GM19397 (cell line): ENCODE data around the gene PRPF38A.
A peak's percentile ranks its signal among the peaks of the same experiment; 100 is the strongest.

Experiments used
- ATAC-seq: cut with Tn5 transposase; IDR thresholded peaks from one replicate; pipeline ENCODE4 v1.9.1; 2021; ENCODE audit warnings: mild to moderate bottlenecking, moderate library complexity; ENCODE audit not compliant: unreplicated experiment

Gene PRPF38A

DNA sequence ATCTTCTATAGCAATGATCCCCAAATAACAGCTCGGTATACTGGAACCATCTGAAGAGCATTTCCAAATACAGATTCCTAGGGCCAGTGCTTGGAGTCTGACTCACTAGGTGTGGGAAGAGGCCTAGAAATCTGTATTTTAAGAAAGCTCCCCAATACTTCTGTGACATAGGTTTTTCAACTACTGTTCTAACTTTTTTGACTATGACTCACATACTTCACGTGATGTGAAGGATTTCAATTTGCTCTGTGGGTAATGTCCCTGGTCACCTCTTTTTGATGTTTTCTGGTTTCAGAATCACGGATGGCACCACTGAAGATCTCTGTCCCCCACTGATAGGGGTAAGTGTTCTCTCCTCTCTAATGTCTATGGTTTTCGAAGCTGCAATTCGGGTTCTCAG is 11.2 kb upstream of the PRPF38A start:
- no peak for ATAC-seq

DNA sequence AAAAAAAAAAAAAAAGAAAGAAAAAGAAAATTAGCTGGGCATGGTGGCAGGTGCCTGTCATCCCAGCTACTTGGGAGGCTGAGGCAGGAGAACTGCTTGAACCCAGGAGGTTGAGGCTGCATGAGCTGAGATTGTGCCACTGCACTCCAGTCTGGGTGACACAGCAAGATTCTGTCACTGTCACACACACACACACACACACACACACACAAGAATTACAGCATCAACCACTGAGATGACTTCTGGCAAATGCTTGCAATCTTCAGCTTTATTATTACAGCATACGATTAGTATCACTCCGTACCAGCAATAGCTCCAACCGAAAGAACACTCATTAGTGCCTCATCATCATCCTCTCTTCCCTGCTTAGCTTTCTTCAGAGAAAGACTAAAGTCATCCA is 4.8 kb upstream of the PRPF38A start:
- no peak for ATAC-seq

DNA sequence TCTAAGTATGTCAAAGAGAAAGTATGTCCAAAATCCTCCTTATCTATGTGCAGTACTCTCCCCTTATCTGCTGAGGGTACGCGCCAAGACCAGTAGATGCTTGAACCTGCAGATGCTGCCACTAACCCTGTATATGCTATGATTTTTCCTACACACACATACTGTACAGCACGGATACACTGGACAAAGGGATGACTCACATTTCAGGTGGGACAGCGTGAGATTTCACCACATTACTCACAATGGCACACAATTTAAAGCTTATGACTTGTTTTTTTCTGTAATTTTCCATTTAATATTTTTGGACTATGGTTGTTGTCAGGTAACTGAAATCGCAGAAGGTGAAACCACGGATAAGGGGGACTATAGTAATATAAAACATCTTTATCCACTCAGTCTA is 4.3 kb upstream of the PRPF38A start:
- ATAC-seq, result no peak

DNA sequence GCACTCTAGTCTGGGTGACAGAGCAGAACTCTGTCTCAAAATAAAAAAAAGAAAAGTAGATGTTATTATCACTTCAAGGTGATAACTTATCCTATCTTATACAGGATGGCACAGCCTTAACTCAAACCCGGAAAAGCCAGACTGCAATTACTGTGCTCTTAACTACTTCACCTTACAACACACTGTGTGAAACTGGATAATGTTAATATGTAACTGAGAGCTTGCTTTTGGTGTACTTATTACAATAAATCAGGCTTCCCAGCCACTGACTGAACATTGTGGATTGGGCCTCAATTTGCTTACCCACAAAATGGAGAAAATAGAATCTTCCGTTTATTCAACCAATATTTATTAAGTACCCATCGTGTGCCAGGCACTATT is 1.6 kb upstream of the PRPF38A start:
- ATAC-seq, result no peak

DNA sequence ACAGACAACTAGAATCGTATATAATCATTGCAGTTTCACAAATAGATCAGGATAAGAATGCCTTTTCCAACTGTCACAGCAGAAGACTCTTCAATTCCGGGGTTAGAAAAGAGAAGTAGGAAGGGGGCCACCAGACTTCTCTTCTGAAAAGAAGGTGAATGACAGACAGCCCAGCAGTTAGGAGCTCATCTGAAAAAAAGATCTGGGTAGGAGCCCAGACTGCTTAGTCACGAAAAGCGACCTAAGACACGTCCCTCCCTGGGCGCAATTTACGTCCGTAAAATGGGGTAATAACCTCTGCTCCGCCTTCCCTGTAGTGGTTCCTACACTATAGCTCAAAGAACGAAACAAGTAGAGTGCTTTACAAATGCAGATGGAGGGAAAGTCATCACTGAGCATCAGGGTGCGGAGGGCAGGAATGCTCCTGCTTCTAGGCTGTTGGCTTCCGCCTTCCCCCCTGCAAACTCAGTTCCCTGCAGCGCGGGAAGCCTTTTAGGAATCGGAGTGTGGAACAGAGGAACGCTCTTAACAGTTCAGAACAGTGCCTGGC is 761 bp upstream of the PRPF38A start:
- peak; percentile 5 for ATAC-seq

DNA sequence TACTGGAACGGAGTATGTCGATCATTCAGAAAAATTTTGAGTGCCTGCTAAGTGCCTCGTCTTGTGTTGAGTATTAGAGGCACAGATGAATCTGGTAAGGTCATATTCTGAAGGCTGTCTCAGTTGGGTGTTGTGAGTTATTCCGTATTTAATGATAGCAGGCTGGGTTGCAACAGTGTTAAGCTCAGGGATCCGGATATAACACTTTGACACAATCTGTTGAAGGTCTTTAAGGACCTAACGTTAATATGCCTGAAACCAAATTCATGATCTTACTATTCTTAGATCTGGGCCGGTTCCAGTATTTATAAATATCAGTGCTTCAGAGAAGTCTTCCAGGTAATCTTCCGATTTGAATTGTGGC is 555 bp downstream of the PRPF38A start:
- ATAC-seq, result no peak

DNA sequence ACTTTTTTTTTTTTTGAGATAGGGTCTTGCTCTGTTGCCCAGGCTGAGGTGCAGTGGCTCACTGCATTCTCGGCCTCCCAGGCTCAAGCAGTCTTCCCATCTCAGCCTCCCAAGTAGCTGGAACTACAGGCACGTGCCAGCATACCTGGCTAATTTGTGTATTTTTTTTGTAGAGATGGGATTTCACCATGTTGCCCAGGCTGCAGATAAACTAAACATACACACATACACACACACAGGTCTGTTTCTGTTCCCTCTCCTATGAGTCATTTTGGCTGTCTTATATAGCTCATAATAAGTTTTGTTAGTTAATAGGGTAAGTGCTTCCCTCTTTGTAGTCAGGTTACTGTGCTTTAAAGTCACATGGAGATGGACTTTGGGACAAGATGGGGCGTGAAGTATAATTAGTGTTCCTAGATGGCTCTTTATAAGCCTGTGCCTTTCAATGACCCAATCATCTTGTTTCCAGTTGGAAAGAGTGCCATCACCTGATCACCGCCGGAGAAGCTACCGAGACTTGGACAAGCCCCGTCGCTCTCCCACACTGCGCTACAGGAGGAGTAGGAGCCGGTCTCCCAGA is 9.1 kb downstream of the PRPF38A start:
- ATAC-seq, result no peak

DNA sequence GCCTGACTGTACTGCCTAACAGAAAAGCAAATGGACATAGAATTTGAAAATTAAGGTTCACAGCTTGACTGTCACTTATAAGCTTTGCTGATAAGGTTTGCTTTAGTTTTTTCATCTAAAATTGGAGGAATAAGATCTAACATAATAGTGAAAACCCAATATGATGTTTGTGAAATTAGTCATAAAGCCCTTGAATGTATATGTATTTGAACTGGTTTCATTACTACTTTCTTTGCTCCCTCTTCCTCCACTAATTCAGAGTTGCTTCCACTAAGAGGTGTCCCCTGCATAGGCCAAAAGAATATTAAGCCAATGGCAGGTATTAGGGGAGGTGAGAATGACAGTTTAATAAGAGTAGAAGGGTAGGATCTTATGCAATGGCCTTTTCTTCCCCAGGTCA is 10.5 kb downstream of the PRPF38A start:
- ATAC-seq, result no peak

DNA sequence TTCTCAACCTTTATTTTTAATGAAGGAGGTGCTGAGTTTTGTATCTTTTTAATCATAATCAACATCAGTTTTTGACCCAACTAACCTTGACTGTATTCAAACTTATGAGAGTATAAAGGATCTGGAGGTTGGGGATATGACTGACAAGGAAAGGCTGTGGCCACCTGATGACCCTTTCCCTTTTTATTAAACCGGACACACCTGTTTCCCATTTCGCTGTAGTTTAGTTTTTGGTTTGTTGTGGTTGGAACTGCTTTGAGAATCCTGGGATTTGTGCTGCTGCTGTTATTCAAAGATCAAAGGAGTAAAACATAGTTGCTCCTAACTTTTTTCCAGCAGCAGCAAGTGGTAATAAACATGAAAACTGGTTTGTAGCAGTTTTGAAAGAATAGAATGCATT is 12.4 kb downstream of the PRPF38A start:
- ATAC-seq, result no peak

DNA sequence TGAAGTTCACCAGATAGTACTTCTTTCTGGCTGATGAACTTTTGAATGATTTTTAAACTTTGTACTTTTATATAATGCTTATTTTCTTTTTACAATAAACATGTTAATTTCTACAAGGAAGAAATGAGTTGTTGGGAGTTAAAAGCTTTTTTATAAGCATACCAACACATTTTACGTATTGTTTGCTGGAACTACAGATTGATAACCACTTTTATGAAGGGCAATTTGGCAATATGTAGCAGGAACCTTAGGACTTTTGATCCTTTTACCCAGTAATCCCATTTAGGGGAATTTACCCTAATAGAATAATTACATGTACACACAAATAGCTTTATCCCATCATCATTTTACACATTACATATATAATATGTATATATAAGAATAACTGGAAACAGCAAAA is 16.3 kb downstream of the PRPF38A start:
- no peak for ATAC-seq

DNA sequence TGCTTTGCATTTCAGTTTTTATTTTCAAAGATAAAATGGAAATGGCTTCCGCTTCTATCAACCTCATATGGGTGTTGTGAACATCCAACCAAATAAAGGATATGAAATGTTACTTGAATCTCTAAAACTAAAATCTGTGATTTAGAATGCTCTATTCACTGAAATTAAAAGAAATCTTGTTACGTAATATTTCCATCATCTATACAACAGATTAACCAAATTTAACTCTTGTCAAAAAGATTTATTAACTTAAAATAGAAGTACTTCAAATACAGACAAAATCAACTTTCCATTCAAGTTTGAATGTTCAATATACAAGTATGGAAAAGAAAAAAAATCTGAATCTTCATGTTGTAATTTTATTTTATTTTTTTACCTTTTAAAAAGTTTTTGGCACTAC is 18.7 kb downstream of the PRPF38A start:
- ATAC-seq, result no peak

DNA sequence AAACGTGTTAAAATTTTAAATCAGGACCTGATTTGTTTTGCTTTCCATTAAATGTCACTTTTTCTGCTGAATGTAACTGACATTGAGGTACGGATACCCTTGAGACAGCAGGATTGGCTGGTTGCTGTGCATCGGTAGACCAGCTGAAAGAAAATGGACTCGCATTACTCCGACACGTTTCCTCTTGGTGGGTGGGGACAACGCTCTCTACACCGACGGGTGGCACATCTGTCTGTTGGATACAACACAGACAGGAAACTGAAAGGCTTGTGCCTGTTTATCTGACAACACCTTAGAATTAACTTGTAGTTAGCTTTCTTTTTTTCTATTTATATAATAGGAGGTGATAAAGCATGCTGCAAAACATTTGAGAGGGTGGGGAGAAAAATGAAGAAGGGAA is 19.4 kb downstream of the PRPF38A start:
- no peak for ATAC-seq

DNA sequence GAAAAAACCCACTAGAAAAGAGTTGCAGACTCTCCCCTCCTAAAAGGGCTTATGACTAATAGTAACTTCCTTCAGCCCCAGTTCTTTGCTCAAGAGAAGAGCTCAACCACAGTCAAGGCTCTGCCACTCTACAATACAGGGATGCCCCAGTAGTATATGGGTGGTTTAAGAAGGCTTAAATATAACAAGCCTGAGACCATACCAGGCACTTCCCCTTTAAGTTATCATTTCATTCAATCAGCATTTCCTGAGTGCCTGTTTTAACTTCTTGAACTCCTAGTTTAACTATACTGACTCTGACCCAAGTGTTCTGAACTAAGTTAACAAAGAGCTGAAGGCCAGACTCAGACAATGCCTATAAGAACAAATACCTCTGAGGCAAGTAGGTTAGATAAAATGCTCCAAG is 19.8 kb downstream of the PRPF38A start:
- no peak for ATAC-seq

DNA sequence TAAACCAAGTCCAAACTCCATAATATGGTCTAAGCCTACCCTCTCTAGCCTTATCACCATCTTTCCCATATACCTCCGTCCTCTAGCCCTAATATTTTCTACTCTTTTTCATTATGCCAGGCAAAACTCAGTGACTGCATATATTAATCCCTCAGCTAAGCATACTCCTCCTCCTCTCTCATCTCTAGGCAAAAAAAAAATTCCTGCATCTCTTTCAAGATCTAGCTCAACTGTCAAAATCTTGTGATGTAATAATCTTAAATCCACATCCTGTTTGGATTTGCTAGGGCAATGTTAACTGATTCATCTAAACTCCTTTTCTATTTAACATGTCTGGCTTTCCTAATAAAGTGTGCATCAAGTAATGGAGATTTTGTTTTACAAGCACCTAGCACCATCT is 20.4 kb downstream of the PRPF38A start:
- ATAC-seq, result no peak

DNA sequence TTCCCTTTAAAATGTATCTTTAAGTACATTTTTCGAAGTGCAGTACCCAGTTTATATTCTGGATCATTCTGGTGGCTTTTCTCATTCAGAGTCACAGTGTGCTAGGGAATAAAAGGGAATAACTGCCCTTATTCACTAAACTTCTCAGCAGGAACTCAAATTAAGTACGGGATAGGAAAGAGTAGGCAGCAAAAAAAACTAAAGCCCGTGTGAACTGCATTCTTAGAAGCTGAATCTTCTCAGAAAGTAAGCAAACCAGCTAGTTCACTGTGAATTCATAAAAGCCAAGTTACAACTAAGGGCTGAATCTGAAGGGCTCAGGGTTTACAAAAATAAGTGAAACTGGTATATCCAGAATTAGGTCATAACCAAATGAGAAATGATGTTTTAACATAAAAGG is 22.0 kb downstream of the PRPF38A start:
- no peak for ATAC-seq

DNA sequence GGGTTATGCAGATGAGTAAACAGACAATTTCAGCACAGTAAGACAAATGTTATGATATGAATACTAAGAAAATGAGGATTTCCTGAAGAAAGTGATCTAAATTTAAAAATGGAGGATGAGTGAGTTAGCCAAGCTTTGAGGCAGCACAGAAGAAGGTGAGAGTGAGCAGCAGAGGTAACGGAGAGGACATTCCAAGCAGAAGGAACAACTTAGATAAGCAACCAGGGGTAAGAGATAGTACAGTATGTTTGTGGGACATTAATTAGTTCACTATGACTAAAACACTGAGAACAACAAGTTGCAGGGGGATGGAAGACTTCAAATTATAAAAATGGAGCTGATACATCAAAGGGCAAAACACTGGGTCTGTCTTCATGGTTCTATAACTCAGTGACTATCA is 22.8 kb downstream of the PRPF38A start:
- no peak for ATAC-seq

DNA sequence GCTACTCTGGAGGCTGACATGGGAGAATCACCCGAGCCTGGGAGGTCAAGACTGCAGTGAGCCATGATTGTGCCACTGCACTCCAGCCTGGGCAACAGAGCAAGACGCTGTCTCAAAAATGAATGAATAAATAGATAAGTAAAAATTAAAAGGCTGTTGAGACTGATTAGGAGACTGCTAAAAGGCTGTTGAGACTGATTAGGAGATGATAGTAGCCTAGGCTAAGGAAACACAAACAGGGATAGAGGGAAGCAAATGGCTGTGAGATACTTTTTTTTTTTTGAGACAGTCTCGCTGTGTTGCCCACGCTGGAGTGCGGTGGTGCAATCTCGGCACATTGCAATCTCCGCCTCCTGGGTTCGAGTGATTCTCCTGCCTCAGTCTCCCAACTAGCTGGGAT is 28.4 kb downstream of the PRPF38A start:
- no peak for ATAC-seq

DNA sequence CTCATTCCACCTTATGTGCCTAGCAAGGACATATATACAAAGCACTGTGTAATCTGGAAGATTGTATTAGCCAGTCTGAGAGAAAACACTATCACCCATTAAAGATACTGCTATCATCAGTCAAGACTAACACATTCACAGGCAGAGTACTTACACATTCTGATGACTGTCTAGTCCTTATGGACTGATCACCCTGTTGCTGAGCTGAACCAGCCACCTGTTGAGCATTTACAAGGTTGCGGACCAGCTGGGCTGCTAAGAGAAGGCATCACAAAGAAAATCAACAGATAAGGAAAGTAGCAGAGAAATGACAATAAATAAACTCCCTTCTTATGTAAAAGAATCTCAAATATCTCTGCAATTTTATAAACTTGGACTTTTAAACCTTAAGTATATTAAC is 30.8 kb downstream of the PRPF38A start:
- ATAC-seq, result no peak

DNA sequence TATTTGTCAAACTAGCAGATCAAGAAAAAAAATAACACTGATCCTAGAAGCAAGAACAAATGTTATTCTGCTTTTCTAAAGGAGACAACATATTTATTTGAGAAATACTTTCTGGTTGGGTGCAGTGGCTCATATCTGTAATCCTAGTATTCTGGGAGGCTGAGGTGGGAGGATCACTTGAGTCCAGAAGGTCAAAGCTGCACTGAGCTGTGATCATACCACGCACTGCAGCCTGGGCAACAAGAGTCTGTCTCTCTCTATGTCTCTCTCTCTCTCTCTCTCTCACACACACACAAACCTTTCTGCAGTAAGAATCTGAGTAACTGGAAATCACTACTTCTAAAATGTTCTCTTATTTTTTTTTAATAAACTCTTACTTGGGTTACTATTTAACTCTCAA is 31.2 kb downstream of the PRPF38A start:
- no peak for ATAC-seq

DNA sequence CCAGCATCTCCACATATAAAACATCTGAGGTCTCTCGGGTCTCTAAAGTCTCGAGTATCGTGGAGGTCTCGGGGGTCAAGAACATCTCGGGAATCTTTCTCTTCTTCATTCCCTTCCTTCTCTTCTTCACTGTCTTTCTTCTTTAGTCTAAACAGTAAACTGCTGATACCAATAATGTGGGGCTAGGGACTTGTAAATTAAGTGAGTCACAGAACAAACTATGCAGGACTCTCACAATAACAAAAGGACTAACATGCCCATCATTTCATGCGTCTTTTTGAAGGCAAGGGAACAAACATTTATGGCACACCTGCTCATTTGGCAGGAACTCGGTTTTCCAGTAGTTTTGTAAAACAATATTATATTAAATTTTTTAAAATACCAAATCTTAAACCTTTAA is 32.4 kb downstream of the PRPF38A start:
- ATAC-seq, result no peak

DNA sequence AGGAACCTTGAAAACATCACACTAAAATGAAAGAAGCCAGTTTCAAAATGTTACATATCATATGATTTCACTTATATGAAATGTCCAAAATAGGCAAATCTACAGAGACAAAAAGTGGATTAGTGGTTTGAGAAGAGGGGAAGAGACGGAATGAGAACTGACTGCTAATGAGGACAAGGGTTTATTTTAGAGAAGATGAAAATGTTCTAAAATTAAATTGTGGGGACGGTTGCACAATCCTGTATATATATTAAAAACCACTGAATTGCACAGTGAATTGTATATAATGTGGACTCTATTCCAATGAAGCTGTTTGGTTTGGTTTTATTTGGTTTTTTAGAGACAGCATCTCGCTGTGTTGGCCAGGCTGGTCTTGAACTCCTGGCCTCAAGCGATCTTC is 35.6 kb downstream of the PRPF38A start:
- ATAC-seq, result no peak

DNA sequence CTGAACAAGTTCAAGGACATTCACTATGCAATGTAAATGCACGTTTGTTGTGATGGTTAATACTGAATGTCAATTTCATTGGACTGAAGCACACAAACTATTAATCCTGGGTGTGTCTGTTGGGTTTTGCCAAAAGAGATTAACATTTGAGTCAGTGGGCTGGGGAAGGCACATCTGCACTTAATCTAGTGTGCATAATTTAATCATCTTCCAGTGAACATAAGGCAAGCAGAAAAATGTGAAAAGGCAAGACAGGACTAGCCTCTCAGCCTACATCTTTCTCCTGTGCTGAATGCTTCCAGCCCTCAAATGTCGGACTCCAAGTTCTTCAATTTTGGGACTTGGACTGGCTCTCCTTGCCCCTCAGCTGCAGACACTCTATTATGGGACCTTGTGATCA is 40.1 kb downstream of the PRPF38A start:
- no peak for ATAC-seq

DNA sequence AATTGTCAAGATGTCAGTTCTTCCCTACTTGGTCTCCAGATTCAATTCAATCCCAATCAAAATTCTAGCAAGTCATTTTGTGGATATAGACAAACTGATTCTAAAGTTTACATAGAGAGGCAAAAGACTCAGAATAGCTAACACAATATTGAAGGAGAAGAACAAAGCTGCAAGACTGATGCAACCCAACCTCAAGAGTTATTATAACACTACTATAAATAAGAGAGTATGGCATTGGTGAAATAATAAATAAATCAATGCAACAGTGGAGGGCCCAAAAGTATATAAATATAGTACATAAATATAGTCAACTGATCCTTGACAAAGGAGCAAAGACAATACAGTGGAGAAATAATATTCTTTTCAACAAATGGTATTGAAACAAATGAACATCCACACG is 49.7 kb downstream of the PRPF38A start:
- no peak for ATAC-seq

DNA sequence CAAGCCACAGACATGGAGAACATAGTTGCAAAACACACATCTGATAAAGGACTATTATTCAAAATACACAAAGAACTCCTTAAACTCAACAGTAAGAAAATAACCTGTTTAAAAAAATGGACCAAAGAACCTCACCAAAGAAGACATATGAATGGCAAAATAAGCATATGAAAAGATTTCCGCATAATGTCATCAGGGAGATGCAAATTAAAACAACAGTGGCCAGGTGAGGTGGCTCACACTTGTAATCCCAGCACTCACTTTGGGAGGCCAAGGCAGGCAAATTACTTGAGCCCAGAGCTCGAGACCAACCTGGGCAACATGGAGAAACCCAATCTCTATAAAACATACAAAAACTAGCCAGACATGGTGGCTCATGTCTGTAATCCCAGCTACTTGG is 50.4 kb downstream of the PRPF38A start:
- no peak for ATAC-seq
